Gastroesophageal sphincter (tissue), 4 donors: ENCODE results near the gene PDIA5. TPM values are rescaled to one million over a fixed set of nuclear protein-coding genes. Genes with fewer than 3 reads are reported as not detected.

Experiments used
- ATAC-seq: fragments of 150-250 bp; one replicate; pipeline ENCODE4 v1.9.1; 2016; ENCODE audit warnings: mild to moderate bottlenecking, moderate library complexity
- H3K27ac ChIP-seq, 4 donors: fragments of 200-600 bp; sonication (generic) in 3 of 4; 1 replicate in 3 of 4; 2 replicates in 1 of 4; pipeline ENCODE4 v1.5.1; 2016 to 2019
- H3K27me3 ChIP-seq: fragments of 200-600 bp; sonication (generic); one replicate; pipeline ENCODE4 v1.5.1; 2019
- H3K36me3 ChIP-seq, 2 donors: fragments of 200-600 bp; sonication (generic); one replicate each; pipeline ENCODE4 v1.5.1; 2019; ENCODE audit warnings: control low read depth in 1 of 2
- H3K4me1 ChIP-seq, 3 donors: fragments of 200-600 bp; sonication (generic); 1 replicate in 2 of 3; 2 replicates in 1 of 3; pipeline ENCODE4 v1.5.1; 2016 to 2019; ENCODE audit warnings: control low read depth in 2 of 3
- H3K4me3 ChIP-seq, 2 donors: fragments of 200-600 bp; sonication (generic); one replicate each; pipeline ENCODE4 v1.5.1; 2019; ENCODE audit warnings: mild to moderate bottlenecking in 1 of 2, moderate library complexity in 1 of 2
- H3K9me3 ChIP-seq, 3 donors: fragments of 200-600 bp; sonication (generic); one replicate each; pipeline ENCODE4 v1.5.1; 2017 to 2019; ENCODE audit warnings: control low read depth in 2 of 3
- EP300 ChIP-seq: sonication (generic); formaldehyde crosslinking; IDR thresholded peaks from one replicate; pipeline ENCODE4 v1.6.1; 2017; ENCODE audit warnings: antibody characterized with exemption, mild to moderate bottlenecking
- POLR2A ChIP-seq, 2 donors: fragments of 450-650 bp; IDR thresholded peaks; one replicate each; pipeline ENCODE4 v1.6.1; 2017; ENCODE audit warnings: antibody characterized with exemption in 2 of 2, mild to moderate bottlenecking in 2 of 2, moderate library complexity in 1 of 2
- POLR2AphosphoS5 ChIP-seq: sonication (generic); formaldehyde crosslinking; IDR thresholded peaks from one replicate; pipeline ENCODE4 v1.6.1; 2017; ENCODE audit warnings: antibody characterized with exemption
- WGBS, 2 donors: methylation state at CpG; one replicate each; pipeline ENCODE4 v1.1.5; 2018; ENCODE audit warnings: low coverage in 1 of 2; 5-methylcytosine and 5-hydroxymethylcytosine counted together
- total RNA-seq, 4 donors: library from RNA; depleted of rRNA; stranded (reverse); fragments of >200 nt; gene quantifications; one replicate each; pipeline ENCODE4 v1.1.0, GENCODE V29; 2016
- TF ChIP-seq, protein P1 (sequence below), 4 experiments: fragments of 200-600 bp in 2 of 4; fragments of 450-650 bp in 2 of 4; sonication (generic) in 1 of 4; IDR thresholded peaks; one replicate each; pipeline ENCODE4 v1.5.1; 2017 to 2019; ENCODE audit warnings: antibody characterized with exemption in 4 of 4, mild to moderate bottlenecking in 2 of 4, moderate library complexity in 2 of 4

The PDIA5 gene
- total RNA-seq, 4 donors from 2014 or later, result 9.0 to 19.8 (median 16.9) TPM

DNA sequence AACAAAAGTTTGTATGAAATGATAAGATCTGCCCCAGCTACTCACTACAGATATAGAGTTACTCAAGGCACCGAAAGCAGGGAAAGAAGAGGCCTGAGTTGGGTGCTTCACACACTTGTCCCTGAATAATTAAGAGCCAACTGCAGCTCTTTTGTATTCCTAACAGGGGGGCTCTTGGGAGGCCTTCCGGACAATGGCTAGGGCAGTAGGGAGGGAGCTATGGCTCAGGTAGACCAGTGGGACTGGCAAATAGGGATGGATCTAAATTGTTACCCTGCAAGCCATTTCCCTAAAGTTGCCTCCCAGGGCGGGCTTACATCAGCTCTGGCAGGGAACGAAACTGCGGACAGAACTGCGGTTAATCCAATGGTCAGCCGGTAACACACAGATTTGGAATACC, 45.4 kb upstream of the PDIA5 start:
- Histone ChIP-seq H3K4me1 (peaks cover 0 to 6% (median 0%) of the 10 kb centered on the region in 3 donors), H3K9me3 (no peaks in the 10 kb centered on the region), H3K27ac (no peak overlapping the region), H3K36me3 (no peaks in the 10 kb centered on the region), H3K4me3 (no peak overlapping the region), H3K27me3 (peaks cover 14% of the 10 kb centered on the region)
- TF ChIP-seq, protein P1, sequence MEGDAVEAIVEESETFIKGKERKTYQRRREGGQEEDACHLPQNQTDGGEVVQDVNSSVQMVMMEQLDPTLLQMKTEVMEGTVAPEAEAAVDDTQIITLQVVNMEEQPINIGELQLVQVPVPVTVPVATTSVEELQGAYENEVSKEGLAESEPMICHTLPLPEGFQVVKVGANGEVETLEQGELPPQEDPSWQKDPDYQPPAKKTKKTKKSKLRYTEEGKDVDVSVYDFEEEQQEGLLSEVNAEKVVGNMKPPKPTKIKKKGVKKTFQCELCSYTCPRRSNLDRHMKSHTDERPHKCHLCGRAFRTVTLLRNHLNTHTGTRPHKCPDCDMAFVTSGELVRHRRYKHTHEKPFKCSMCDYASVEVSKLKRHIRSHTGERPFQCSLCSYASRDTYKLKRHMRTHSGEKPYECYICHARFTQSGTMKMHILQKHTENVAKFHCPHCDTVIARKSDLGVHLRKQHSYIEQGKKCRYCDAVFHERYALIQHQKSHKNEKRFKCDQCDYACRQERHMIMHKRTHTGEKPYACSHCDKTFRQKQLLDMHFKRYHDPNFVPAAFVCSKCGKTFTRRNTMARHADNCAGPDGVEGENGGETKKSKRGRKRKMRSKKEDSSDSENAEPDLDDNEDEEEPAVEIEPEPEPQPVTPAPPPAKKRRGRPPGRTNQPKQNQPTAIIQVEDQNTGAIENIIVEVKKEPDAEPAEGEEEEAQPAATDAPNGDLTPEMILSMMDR (IDR thresholded peaks at IDR 0.05), result no peak
- TF ChIP-seq EP300 (no peak), POLR2A (IDR thresholded peaks at IDR 0.05) (no peak), POLR2AphosphoS5 (no peak)
- ATAC-seq, result no peak
- WGBS, 2 donors, result 93 to 100% methylated on average over 1 to 5 of the region's 7 CpGs

DNA sequence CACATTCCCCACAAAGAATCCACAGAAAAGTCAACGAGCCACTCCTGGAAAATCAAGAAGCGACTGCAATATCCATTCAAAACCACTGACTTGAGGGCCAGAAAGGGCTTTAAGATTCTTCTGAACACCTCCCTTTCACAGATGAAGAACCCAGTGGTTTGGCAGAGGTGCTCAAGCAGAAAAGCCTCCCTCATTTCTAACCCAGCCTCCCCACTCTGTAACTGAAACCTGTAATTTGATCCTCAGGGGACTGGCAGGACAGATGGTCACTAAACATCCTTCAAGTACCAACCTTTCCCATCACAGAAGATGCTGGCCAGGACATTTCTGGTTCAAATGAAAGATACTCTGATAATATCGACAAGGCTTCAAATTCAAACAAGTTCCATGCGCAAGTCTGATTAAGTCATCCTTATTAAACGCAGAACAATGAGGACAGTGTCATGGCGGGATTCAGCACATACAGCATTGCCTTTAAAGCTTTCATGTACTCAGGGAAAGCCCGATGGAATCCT, 44.8 kb upstream of the PDIA5 start:
- no peak for ATAC-seq
- Histone ChIP-seq H3K36me3 (no peaks in the 10 kb centered on the region), H3K4me1 (peaks cover 0 to 12% (median 5%) of the 10 kb centered on the region in 3 donors), H3K27ac (no peak overlapping the region), H3K9me3 (no peaks in the 10 kb centered on the region), H3K27me3 (peaks cover 20% of the 10 kb centered on the region), H3K4me3 (no peak overlapping the region)
- 74 to 92% methylated on average over 7 of the region's 7 CpGs for WGBS, 2 donors
- no peak for TF ChIP-seq POLR2A (IDR thresholded peaks at IDR 0.05)

DNA sequence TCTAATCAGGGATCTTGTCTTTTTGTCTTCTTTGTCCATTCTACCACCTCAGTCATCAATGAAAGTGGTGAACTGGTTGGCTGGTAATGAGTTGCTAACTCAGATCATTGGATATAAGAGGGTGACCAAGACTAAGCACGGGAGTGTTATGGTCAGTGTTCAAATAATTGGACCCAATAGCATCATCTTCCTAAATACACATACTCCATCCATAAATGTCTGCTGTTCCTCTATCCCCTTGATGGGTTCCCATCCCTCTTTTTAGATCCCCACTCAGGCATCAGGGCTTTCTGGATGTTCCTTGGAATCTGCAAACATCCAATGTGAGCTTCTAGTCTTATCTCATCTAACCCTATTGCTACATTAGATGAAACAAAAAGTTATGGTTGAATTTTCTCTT, 42.8 kb upstream of the PDIA5 start:
- H3K27me3 ChIP-seq, result peaks cover 34% of the 10 kb centered on the region
- H3K27ac ChIP-seq, result no peak overlapping the region
- H3K4me1 ChIP-seq, result peaks cover 0 to 32% (median 19%) of the 10 kb centered on the region in 3 donors
- 80% methylated on average over 1 of the region's 1 CpG; no CpG with 5 or more reads in 1 of the 2 donors for WGBS, 2 donors
- H3K9me3 ChIP-seq, result no peaks in the 10 kb centered on the region
- no peaks in the 10 kb centered on the region for H3K36me3 ChIP-seq
- no peak for TF ChIP-seq POLR2A (IDR thresholded peaks at IDR 0.05)
- TF ChIP-seq, protein P1 (IDR thresholded peaks at IDR 0.05), result no peak
- no peak for TF ChIP-seq POLR2AphosphoS5
- TF ChIP-seq EP300, result no peak
- no peak overlapping the region for H3K4me3 ChIP-seq
- no peak for ATAC-seq

DNA sequence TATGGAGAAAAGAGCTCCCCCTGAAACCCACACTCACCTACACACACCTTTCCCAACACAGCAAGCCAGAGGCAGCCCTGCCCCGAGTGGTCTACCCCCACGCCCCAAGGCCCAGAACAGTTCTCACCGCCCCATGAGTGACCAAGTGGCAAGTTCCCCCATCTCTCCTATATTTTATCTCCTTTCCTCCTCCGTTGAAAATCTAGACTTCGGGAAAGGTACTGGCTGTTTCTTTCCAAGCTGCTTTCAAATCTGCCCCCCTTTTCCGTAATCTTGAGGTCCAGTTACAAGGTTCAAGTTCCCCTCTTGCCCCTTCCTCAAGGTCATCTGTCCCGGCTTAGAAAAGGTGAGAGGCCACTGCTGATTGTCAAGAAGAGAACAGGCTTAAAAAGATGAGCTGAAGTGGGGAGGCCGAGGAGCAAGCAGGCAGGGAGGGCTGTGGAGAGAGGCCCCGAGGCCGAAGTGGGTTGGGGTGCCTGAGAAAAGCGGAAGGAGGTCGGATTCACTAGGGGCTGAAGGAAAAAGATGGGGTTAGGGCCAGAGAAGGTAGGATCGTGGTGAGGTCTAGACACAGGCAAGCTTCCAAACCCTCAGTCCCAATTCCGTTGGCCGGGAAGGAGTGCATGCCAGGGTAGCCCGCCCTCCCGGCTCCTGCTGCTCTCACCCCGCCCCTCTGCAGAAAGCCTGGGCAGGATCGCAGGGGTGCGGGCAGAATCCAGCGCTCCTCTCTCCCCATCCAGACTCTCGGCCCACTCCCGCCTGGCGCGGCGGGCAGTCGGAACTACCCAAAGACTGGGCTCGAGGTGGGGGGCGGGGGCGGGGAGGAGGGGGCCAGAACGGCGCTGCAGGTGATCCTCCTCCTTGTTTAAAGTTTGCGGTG, 40.9 kb upstream of the PDIA5 start:
- WGBS, 2 donors, result 57 to 61% methylated on average over 4 to 10 of the region's 33 CpGs
- no peak for ATAC-seq
- H3K27me3 ChIP-seq, result peaks cover 52% of the 10 kb centered on the region
- H3K36me3 ChIP-seq, result no peaks in the 10 kb centered on the region
- H3K27ac ChIP-seq, result peak overlapping the region in 1 of 4 donors; percentile 56
- H3K4me1 ChIP-seq, result peaks cover 0 to 32% (median 20%) of the 10 kb centered on the region in 3 donors
- TF ChIP-seq POLR2A (IDR thresholded peaks at IDR 0.05), result no peak
- TF ChIP-seq, protein P1 (IDR thresholded peaks at IDR 0.05), result no peak
- TF ChIP-seq EP300, result no peak
- no peak for TF ChIP-seq POLR2AphosphoS5
- peak overlapping the region; percentile 0 to 62 for H3K4me3 ChIP-seq
- no peaks in the 10 kb centered on the region for H3K9me3 ChIP-seq

DNA sequence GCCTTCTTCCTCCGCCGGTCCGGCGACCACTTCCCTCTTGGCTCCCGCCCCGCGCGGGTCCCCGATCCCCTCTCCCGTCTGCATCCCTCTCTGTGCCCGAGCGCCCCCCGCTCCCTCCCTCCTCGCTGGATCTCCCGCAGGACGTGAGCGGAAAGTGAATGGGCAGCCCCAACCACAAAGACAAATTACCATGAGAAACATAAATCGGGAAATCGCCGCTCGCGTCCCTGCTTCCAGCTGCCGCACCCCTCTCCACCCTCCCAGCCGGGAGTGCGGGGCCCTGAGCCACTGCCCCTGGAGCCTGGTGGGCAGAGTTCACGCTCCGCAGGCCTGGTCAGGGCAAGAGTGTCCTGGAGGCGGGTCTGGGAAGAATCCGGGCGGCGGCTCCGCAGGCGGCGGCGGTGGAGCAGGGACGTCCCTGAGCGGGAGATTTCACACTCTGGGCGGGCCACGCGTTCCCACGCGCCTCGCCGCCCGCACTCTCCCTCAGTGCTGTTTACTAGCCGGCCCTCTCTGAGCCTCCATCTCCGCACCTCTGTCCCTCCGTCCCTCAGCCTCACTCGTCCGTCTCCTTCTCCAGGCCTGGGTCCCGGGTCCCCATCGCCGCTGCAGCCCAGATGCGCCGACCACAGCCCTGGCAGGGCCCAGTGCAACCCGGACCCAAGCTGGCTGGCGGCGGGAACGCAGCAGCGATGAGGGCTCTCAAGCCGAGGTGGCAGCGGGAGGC, 40.1 kb upstream of the PDIA5 start:
- Histone ChIP-seq H3K4me1 (peaks cover 0 to 32% (median 20%) of the 10 kb centered on the region in 3 donors), H3K4me3 (peak overlapping the region; percentile 26 to 62), H3K27me3 (peaks cover 61% of the 10 kb centered on the region), H3K36me3 (no peaks in the 10 kb centered on the region), H3K27ac (peak overlapping the region in 1 of 4 donors; percentile 56), H3K9me3 (no peaks in the 10 kb centered on the region)
- WGBS, 2 donors, result 0% methylated on average over 9 to 10 of the region's 62 CpGs
- ATAC-seq, result peak; percentile 55
- TF ChIP-seq EP300, result no peak
- TF ChIP-seq POLR2AphosphoS5, result no peak
- TF ChIP-seq POLR2A (IDR thresholded peaks at IDR 0.05), result no peak
- TF ChIP-seq, protein P1 (IDR thresholded peaks at IDR 0.05), result no peak
